HCT116 (cell line): ENCODE data around the gene TMC8.

Experiments used
- CBX3 ChIP-seq: IDR thresholded peaks from 2 replicates; pipeline ENCODE4 v1.6.1; 2012; ENCODE audit warnings: low read depth
- EZH2 ChIP-seq: fragments of 200-600 bp; sonication (generic); IDR thresholded peaks from 2 replicates; pipeline ENCODE4 v1.6.1; 2017; ENCODE audit warnings: antibody characterized with exemption, mixed run types
- EZH2phosphoT487 ChIP-seq: fragments of 200-600 bp; IDR thresholded peaks from 2 replicates; pipeline ENCODE4 v1.6.1; 2018; ENCODE audit warnings: antibody characterized with exemption, borderline replicate concordance
- JUND ChIP-seq: IDR thresholded peaks from 2 replicates; pipeline ENCODE4 v1.6.1; 2012
- POLR2A ChIP-seq: IDR thresholded peaks from 2 replicates; pipeline ENCODE4 v1.7.0; 2011; ENCODE audit warnings: borderline replicate concordance; ENCODE audit not compliant: insufficient read depth, insufficient read length; ENCODE audit errors: extremely low read depth
- POLR2AphosphoS5 ChIP-seq: IDR thresholded peaks from 2 replicates; pipeline ENCODE4 v1.6.1; 2011; ENCODE audit warnings: mild to moderate bottlenecking, low read depth, low read length, moderate library complexity
- RAD21 ChIP-seq: IDR thresholded peaks from 2 replicates; pipeline ENCODE4 v1.6.1; 2012; ENCODE audit warnings: low read depth, mild to moderate bottlenecking
- YY1 ChIP-seq: IDR thresholded peaks from 2 replicates; pipeline ENCODE4 v1.6.1; 2011; ENCODE audit warnings: low read length, low read depth, moderate library complexity, mild to moderate bottlenecking; ENCODE audit not compliant: insufficient replicate concordance; ENCODE audit errors: extremely low read depth
- ZFX ChIP-seq: fragments of 450-650 bp; IDR thresholded peaks from 2 replicates; pipeline ENCODE4 v1.6.1; 2017
- TF ChIP-seq, protein P1 (sequence below): IDR thresholded peaks from 2 replicates; pipeline ENCODE4 v1.6.1; 2012; ENCODE audit warnings: low read depth
- TF ChIP-seq, protein P2 (sequence below): IDR thresholded peaks from 2 replicates; pipeline ENCODE4 v1.6.1; 2012
- TF ChIP-seq, protein P3 (sequence below): IDR thresholded peaks from 2 replicates; pipeline ENCODE4 v1.6.1; 2012
- TF ChIP-seq, protein P4 (sequence below), 3 experiments: fragments of 200-600 bp in 1 of 3; sonication (generic) in 1 of 3; IDR thresholded peaks in 2 of 3; conservative IDR thresholded peaks in 1 of 3; 2 replicates each; pipeline ENCODE4 v1.5.1; 2012 to 2017; ENCODE audit warnings: low read depth in 2 of 3, low read length in 2 of 3, antibody characterized with exemption in 1 of 3, borderline replicate concordance in 1 of 3, control low read depth in 1 of 3, mild to moderate bottlenecking in 1 of 3, mixed read lengths in 1 of 3, mixed run types in 1 of 3, moderate library complexity in 1 of 3; ENCODE audit not compliant: insufficient read depth in 1 of 3

GRCh38 chr17:78122931-78123249 lies 7.7 kb upstream of the TMC8 start:
- TF ChIP-seq, protein P1, sequence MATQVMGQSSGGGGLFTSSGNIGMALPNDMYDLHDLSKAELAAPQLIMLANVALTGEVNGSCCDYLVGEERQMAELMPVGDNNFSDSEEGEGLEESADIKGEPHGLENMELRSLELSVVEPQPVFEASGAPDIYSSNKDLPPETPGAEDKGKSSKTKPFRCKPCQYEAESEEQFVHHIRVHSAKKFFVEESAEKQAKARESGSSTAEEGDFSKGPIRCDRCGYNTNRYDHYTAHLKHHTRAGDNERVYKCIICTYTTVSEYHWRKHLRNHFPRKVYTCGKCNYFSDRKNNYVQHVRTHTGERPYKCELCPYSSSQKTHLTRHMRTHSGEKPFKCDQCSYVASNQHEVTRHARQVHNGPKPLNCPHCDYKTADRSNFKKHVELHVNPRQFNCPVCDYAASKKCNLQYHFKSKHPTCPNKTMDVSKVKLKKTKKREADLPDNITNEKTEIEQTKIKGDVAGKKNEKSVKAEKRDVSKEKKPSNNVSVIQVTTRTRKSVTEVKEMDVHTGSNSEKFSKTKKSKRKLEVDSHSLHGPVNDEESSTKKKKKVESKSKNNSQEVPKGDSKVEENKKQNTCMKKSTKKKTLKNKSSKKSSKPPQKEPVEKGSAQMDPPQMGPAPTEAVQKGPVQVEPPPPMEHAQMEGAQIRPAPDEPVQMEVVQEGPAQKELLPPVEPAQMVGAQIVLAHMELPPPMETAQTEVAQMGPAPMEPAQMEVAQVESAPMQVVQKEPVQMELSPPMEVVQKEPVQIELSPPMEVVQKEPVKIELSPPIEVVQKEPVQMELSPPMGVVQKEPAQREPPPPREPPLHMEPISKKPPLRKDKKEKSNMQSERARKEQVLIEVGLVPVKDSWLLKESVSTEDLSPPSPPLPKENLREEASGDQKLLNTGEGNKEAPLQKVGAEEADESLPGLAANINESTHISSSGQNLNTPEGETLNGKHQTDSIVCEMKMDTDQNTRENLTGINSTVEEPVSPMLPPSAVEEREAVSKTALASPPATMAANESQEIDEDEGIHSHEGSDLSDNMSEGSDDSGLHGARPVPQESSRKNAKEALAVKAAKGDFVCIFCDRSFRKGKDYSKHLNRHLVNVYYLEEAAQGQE: no peak
- TF ChIP-seq, protein P2, sequence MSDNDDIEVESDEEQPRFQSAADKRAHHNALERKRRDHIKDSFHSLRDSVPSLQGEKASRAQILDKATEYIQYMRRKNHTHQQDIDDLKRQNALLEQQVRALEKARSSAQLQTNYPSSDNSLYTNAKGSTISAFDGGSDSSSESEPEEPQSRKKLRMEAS: no peak
- TF ChIP-seq, protein P3, sequence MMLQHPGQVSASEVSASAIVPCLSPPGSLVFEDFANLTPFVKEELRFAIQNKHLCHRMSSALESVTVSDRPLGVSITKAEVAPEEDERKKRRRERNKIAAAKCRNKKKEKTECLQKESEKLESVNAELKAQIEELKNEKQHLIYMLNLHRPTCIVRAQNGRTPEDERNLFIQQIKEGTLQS: no peak
- TF ChIP-seq EZH2phosphoT487 (no peak), POLR2A (no peak), POLR2AphosphoS5 (no peak), EZH2 (no peak), YY1 (no peak), JUND (no peak), ZFX (no peak), RAD21 (no peak), CBX3 (no peak)
- TF ChIP-seq, protein P4, sequence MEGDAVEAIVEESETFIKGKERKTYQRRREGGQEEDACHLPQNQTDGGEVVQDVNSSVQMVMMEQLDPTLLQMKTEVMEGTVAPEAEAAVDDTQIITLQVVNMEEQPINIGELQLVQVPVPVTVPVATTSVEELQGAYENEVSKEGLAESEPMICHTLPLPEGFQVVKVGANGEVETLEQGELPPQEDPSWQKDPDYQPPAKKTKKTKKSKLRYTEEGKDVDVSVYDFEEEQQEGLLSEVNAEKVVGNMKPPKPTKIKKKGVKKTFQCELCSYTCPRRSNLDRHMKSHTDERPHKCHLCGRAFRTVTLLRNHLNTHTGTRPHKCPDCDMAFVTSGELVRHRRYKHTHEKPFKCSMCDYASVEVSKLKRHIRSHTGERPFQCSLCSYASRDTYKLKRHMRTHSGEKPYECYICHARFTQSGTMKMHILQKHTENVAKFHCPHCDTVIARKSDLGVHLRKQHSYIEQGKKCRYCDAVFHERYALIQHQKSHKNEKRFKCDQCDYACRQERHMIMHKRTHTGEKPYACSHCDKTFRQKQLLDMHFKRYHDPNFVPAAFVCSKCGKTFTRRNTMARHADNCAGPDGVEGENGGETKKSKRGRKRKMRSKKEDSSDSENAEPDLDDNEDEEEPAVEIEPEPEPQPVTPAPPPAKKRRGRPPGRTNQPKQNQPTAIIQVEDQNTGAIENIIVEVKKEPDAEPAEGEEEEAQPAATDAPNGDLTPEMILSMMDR (IDR thresholded peaks at IDR 0.05 in 2 of 3, conservative IDR thresholded peaks at IDR 0.05 in 1 of 3; ENCODE audit: borderline replicate concordance in 1 of 3, insufficient read depth in 1 of 3, low read depth in 2 of 3, low read length in 2 of 3): no peak
